HepG2 (cell line): ENCODE data around the gene RNLS. TPM values are rescaled to one million over a fixed set of nuclear protein-coding genes. Genes with fewer than 3 reads are reported as not detected.

ENCODE experiments used
- ARID5B ChIP-seq: IDR thresholded peaks from 2 replicates; pipeline ENCODE4 v1.4.0; 2020; ENCODE audit warnings: mild to moderate bottlenecking, missing genetic modification reagents
- BHLHE40 ChIP-seq: IDR thresholded peaks from 2 replicates; pipeline ENCODE4 v1.6.1; 2011; ENCODE audit warnings: low read length, improper control_type of control experiment
- FOXK2 ChIP-seq: fragments of 450-650 bp; IDR thresholded peaks from 2 replicates; pipeline ENCODE4 v1.6.1; 2016
- HOXA5 ChIP-seq: sonication (generic); formaldehyde crosslinking; IDR thresholded peaks from 2 replicates; pipeline ENCODE4 v1.4.0; 2020; ENCODE audit warnings: missing genetic modification reagents
- HOXD1 ChIP-seq: sonication (generic); formaldehyde crosslinking; IDR thresholded peaks from 2 replicates; pipeline ENCODE4 v1.5.0; 2020; ENCODE audit warnings: missing genetic modification reagents
- MAFF ChIP-seq: IDR thresholded peaks from 2 replicates; pipeline ENCODE4 v1.6.1; 2011; ENCODE audit warnings: low read depth, low read length, improper control_type of control experiment
- NAIF1 ChIP-seq: sonication (generic); formaldehyde crosslinking; IDR thresholded peaks from 2 replicates; pipeline ENCODE4 v1.5.0; 2020; ENCODE audit warnings: mild to moderate bottlenecking, missing genetic modification reagents, borderline replicate concordance
- RBFOX2 ChIP-seq: fragments of 200-400 bp; formaldehyde crosslinking; IDR thresholded peaks from 2 replicates; pipeline ENCODE4 v1.6.1; 2017; ENCODE audit warnings: low read depth, mild to moderate bottlenecking, low read length
- SMYD3 ChIP-seq: sonication (generic); formaldehyde crosslinking; IDR thresholded peaks from 2 replicates; pipeline ENCODE4 v1.8.1; 2023; ENCODE audit warnings: mild to moderate bottlenecking, missing genetic modification reagents
- STAG1 ChIP-seq: sonication (generic); formaldehyde crosslinking; IDR thresholded peaks from 2 replicates; pipeline ENCODE4 v1.4.0; 2020; ENCODE audit warnings: missing genetic modification reagents
- ZMYM2 ChIP-seq: sonication (generic); formaldehyde crosslinking; IDR thresholded peaks from 2 replicates; pipeline ENCODE4 v1.8.0; 2022; ENCODE audit warnings: mild to moderate bottlenecking, missing genetic modification reagents
- polyA plus RNA-seq, 8 experiments: library from polyadenylated mRNA; depleted of rRNA in 3 of 8; stranded (reverse) in 7 of 8; unstranded in 1 of 8; fragments of >200 nt; fragmentation: Illumina TruSeq in 4 of 8; extraction: Trizol in 4 of 8; gene quantifications; 2 replicates each; pipeline versions ENCODE4 v1.2.1 to v1.2.3, GENCODE V29; 2011 to 2016; ENCODE audit warnings: low read depth in 4 of 8, missing spikeins in 1 of 8, mixed read lengths in 1 of 8; ENCODE audit not compliant: insufficient read depth in 1 of 8
- total RNA-seq, 5 experiments: library from RNA; depleted of rRNA; stranded (reverse); fragments of >200 nt; fragmentation: Illumina TruSeq; extraction: Trizol; gene quantifications; 2 replicates each; pipeline ENCODE4 v1.2.3, GENCODE V29; 2016; ENCODE audit warnings: low read depth in 1 of 5
- TF ChIP-seq, protein P1 (sequence below): sonication (generic); formaldehyde crosslinking; IDR thresholded peaks from one replicate; pipeline ENCODE4 v1.5.1; 2020; ENCODE audit warnings: mild to moderate bottlenecking, missing genetic modification reagents; ENCODE audit errors: not compliant biosample characterization
- TF ChIP-seq, protein P2 (sequence below): IDR thresholded peaks from 2 replicates; pipeline ENCODE4 v1.6.1; 2012; ENCODE audit warnings: low read depth, low read length, improper control_type of control experiment
- TF ChIP-seq, protein P3 (sequence below): sonication (generic); formaldehyde crosslinking; IDR thresholded peaks from 2 replicates; pipeline ENCODE4 v1.8.1; 2022; ENCODE audit warnings: mild to moderate bottlenecking, missing genetic modification reagents

RNLS gene
- total and polyA plus RNA-seq, 2 of the 13 experiments (the other 11 are each of a cell fraction or from before 2014, with no cell fraction given): not detected

DNA sequence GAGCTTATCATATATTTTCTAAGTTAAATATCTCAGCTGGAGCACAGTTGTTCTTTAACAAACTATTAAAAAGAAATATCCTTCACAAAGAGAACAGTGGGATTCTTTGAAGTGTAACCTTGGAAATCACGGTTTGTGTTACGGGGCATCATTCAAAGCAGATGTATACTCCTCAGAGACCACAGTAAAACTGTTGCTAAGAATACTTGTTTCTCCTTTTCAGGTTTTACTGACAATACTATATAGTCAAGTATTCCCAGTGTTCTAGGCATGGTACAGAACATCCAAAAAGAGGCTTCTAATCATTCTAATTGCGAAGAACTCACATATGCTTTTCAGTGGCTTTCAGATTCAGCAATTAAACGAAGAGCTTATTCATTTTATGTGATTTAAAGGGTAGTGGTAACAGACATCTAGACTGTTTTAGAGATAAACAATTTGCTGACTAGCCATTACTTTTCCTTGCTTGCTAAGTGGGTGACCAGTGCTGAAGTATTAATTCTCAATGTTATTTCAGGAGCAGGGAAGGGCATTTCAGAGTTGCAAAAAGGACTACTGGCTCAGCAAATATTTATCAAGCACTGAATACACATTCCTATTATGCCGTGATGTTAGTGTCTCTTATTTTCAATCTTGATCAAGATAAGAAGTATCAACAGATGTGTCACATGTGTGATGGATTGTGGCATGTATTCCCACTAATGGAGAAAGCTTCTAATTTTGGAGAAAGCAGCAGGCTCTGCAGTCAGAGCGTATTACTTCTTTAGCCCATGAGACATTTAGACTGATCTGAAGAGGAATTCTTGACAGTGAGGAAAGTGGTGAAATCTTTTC, 236.8 kb downstream of the RNLS start (continued):
- TF ChIP-seq BHLHE40 (no peak), ARID5B (CRISPR knock-in tag) (peak; percentile 25; the same call in 1 of the 2 replicates), HOXD1 (CRISPR knock-in tag) (peak; percentile 80; the same call in 1 of the 2 replicates), RBFOX2 (no peak), NAIF1 (CRISPR knock-in tag) (no peak), MAFF (peak; percentile 78), SMYD3 (CRISPR knock-in tag) (no peak), FOXK2 (no peak), ZMYM2 (CRISPR knock-in tag) (no peak), HOXA5 (CRISPR knock-in tag) (no peak), STAG1 (CRISPR knock-in tag) (no peak)
- TF ChIP-seq, protein P1, sequence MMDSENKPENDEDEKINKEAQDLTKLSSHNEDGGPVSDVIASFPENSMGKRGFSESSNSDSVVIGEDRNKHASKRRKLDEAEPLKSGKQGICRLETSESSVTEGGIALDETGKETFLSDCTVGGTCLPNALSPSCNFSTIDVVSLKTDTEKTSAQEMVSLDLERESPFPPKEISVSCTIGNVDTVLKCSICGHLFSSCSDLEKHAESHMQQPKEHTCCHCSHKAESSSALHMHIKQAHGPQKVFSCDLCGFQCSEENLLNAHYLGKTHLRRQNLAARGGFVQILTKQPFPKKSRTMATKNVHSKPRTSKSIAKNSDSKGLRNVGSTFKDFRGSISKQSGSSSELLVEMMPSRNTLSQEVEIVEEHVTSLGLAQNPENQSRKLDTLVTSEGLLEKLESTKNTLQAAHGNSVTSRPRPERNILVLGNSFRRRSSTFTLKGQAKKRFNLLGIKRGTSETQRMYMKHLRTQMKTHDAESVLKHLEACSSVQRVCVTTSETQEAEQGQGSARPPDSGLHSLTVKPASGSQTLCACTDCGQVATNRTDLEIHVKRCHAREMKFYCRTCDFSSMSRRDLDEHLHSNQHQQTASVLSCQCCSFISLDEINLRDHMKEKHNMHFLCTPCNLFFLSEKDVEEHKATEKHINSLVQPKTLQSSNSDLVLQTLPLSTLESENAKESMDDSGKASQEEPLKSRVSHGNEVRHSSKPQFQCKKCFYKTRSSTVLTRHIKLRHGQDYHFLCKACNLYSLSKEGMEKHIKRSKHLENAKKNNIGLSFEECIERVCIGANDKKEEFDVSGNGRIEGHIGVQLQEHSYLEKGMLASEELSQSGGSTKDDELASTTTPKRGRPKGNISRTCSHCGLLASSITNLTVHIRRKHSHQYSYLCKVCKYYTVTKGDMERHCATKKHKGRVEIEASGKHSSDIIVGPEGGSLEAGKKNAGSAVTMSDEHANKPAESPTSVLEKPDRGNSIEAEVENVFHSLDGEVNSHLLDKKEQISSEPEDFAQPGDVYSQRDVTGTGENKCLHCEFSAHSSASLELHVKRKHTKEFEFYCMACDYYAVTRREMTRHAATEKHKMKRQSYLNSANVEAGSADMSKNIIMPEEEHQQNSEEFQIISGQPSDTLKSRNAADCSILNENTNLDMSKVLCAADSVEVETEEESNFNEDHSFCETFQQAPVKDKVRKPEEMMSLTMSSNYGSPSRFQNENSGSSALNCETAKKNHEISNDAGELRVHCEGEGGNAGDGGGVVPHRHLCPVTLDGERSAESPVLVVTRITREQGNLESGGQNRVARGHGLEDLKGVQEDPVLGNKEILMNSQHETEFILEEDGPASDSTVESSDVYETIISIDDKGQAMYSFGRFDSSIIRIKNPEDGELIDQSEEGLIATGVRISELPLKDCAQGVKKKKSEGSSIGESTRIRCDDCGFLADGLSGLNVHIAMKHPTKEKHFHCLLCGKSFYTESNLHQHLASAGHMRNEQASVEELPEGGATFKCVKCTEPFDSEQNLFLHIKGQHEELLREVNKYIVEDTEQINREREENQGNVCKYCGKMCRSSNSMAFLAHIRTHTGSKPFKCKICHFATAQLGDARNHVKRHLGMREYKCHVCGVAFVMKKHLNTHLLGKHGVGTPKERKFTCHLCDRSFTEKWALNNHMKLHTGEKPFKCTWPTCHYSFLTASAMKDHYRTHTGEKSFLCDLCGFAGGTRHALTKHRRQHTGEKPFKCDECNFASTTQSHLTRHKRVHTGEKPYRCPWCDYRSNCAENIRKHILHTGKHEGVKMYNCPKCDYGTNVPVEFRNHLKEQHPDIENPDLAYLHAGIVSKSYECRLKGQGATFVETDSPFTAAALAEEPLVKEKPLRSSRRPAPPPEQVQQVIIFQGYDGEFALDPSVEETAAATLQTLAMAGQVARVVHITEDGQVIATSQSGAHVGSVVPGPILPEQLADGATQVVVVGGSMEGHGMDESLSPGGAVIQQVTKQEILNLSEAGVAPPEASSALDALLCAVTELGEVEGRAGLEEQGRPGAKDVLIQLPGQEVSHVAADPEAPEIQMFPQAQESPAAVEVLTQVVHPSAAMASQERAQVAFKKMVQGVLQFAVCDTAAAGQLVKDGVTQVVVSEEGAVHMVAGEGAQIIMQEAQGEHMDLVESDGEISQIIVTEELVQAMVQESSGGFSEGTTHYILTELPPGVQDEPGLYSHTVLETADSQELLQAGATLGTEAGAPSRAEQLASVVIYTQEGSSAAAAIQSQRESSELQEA (CRISPR knock-in tag): no peak
- TF ChIP-seq, protein P2, sequence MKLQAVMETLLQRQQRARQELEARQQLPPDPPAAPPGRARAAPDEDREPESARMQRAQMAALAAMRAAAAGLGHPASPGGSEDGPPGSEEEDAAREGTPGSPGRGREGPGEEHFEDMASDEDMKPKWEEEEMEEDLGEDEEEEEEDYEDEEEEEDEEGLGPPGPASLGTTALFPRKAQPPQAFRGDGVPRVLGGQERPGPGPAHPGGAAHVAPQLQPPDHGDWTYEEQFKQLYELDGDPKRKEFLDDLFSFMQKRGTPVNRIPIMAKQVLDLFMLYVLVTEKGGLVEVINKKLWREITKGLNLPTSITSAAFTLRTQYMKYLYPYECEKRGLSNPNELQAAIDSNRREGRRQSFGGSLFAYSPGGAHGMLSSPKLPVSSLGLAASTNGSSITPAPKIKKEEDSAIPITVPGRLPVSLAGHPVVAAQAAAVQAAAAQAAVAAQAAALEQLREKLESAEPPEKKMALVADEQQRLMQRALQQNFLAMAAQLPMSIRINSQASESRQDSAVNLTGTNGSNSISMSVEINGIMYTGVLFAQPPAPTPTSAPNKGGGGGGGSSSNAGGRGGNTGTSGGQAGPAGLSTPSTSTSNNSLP: 0 out of 2 replicates have a peak, but pooled peaks have one; percentile 13
- TF ChIP-seq, protein P3, sequence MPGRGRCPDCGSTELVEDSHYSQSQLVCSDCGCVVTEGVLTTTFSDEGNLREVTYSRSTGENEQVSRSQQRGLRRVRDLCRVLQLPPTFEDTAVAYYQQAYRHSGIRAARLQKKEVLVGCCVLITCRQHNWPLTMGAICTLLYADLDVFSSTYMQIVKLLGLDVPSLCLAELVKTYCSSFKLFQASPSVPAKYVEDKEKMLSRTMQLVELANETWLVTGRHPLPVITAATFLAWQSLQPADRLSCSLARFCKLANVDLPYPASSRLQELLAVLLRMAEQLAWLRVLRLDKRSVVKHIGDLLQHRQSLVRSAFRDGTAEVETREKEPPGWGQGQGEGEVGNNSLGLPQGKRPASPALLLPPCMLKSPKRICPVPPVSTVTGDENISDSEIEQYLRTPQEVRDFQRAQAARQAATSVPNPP (CRISPR knock-in tag): no peak
